ENCODE data around the gene SBSN. TPM values are rescaled to one million over a fixed set of nuclear protein-coding genes. Genes with fewer than 3 reads are reported as not detected.

The SBSN gene
- total RNA-seq, 1 experiment from 2014 or later, result not detected

DNA sequence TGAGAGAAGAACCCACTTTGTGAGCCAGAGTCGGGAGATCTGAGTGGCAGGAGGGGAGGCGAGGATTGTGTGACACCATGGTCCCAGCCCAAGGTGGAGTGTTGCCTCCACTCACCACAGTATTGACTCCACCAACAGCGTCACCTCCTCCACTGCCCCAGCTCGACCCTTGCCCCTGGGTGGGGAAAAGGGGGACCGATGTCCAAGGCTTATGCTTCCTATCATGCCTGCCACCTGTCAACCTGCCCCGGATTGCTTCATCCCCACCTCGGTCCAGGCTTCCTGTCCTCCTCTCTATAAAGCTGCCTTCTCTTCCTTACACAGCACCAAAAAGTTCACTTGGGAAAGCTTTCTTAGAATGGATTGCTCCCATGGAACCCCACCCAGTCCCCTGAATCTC lies 22.1 kb downstream of the SBSN start:
- CTCF ChIA-PET, result no interaction called here
- TF ChIP-seq, protein P1, sequence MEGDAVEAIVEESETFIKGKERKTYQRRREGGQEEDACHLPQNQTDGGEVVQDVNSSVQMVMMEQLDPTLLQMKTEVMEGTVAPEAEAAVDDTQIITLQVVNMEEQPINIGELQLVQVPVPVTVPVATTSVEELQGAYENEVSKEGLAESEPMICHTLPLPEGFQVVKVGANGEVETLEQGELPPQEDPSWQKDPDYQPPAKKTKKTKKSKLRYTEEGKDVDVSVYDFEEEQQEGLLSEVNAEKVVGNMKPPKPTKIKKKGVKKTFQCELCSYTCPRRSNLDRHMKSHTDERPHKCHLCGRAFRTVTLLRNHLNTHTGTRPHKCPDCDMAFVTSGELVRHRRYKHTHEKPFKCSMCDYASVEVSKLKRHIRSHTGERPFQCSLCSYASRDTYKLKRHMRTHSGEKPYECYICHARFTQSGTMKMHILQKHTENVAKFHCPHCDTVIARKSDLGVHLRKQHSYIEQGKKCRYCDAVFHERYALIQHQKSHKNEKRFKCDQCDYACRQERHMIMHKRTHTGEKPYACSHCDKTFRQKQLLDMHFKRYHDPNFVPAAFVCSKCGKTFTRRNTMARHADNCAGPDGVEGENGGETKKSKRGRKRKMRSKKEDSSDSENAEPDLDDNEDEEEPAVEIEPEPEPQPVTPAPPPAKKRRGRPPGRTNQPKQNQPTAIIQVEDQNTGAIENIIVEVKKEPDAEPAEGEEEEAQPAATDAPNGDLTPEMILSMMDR (IDR thresholded peaks at IDR 0.05; ENCODE audit: unreplicated experiment), result no peak
- Mint-ChIP-seq H3K9me3 (ENCODE audit: low read depth, unreplicated experiment) (no peaks in the 10 kb centered on the region), H3K27me3 (ENCODE audit: unreplicated experiment) (no peaks in the 10 kb centered on the region), H3K4me1 (ENCODE audit: low read depth, unreplicated experiment) (peaks cover 7% of the 10 kb centered on the region), H3K36me3 (ENCODE audit: insufficient read depth, unreplicated experiment) (peaks cover 72% of the 10 kb centered on the region), H3K27ac (ENCODE audit: unreplicated experiment) (no peak overlapping the region), H3K4me3 (ENCODE audit: low read depth, unreplicated experiment) (no peak overlapping the region)
- DNase-seq, result no peak
- BruUV-seq (replicated peaks), result no TSS peak
- intact Hi-C loops (cut with micrococcal nuclease; ENCODE audit: unreplicated experiment), result no loop called here

DNA sequence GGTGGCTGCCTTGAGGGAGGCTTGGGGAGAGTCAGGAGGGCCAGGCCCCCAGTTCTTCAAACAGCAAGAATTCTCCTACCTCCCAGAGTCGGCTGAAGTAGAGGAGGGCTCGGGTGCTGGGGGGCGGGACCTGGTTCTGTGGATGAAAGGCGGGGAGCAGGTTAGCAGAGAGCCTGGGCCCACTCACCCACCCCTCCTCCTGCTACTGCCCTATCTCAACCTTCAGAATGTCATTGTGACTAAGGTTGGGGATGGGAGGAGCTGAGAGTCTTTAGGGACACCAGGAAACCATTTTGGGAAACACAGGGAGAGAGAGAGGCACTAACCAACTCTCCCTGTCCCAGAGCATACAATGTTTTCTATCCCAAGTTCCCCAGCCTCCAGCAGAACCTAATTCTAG lies 25.4 kb downstream of the SBSN start:
- DNase-seq, result no peak
- BruUV-seq (replicated peaks), result no TSS peak
- no peak overlapping the region for H3K4me3 Mint-ChIP-seq (ENCODE audit: low read depth, unreplicated experiment)
- H3K4me1 Mint-ChIP-seq (ENCODE audit: low read depth, unreplicated experiment), result no peaks in the 10 kb centered on the region
- H3K27ac Mint-ChIP-seq (ENCODE audit: unreplicated experiment), result no peak overlapping the region
- peaks cover 69% of the 10 kb centered on the region for H3K36me3 Mint-ChIP-seq (ENCODE audit: insufficient read depth, unreplicated experiment)
- no peaks in the 10 kb centered on the region for H3K27me3 Mint-ChIP-seq (ENCODE audit: unreplicated experiment)
- TF ChIP-seq, protein P1 (IDR thresholded peaks at IDR 0.05; ENCODE audit: unreplicated experiment), result no peak
- CTCF ChIA-PET, result no interaction called here
- intact Hi-C loops (cut with micrococcal nuclease; ENCODE audit: unreplicated experiment), result no loop called here
- no peaks in the 10 kb centered on the region for H3K9me3 Mint-ChIP-seq (ENCODE audit: low read depth, unreplicated experiment)

DNA sequence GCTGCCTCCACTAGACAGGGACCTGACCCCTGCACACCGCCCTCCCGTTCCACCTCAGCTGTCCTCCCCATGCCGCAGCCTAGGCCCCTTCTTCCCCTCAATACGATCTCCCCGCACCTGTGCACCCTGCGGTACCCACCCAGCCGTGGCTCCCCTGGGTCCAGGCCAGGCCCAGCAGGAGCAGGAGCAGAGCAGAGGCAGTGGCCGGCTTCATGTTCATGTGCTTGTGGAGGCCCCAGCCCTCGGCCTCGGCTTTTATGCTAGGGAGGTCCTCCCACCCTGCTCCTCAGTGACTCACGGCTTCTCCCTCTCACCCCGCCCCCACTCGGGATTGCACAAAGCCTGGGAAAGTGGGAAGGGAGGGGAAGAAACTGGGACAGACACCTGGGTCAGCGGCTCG lies 26.4 kb downstream of the SBSN start:
- CTCF ChIA-PET, result no interaction called here
- no peaks in the 10 kb centered on the region for H3K27me3 Mint-ChIP-seq (ENCODE audit: unreplicated experiment)
- intact Hi-C loops (cut with micrococcal nuclease; ENCODE audit: unreplicated experiment), result no loop called here
- no peak for DNase-seq
- H3K9me3 Mint-ChIP-seq (ENCODE audit: low read depth, unreplicated experiment), result no peaks in the 10 kb centered on the region
- TF ChIP-seq, protein P1 (IDR thresholded peaks at IDR 0.05; ENCODE audit: unreplicated experiment), result no peak
- BruUV-seq (replicated peaks), result no TSS peak
- H3K4me3 Mint-ChIP-seq (ENCODE audit: low read depth, unreplicated experiment), result no peak overlapping the region
- no peaks in the 10 kb centered on the region for H3K4me1 Mint-ChIP-seq (ENCODE audit: low read depth, unreplicated experiment)
- H3K36me3 Mint-ChIP-seq (ENCODE audit: insufficient read depth, unreplicated experiment), result peaks cover 72% of the 10 kb centered on the region
- H3K27ac Mint-ChIP-seq (ENCODE audit: unreplicated experiment), result no peak overlapping the region

DNA sequence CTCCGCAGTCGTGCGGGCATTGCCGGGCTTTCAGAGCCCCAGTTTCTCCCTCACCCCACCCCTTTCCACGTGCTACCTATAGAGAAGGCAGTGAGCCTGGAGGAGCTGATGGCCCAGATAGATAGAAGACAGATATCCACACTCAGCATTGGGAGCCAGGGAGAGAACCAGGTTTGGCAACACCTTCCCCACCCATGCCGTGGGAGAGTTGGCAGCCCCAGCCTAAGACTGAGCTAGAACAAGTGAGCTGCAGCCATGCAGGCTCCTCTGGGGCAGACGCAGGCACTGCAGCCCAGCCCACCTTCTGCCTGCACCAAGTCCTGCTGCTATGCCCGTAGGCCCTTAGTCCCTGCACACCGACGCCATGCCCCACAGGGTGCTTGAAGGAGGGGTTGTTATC lies 27.5 kb downstream of the SBSN start:
- Mint-ChIP-seq H3K4me1 (ENCODE audit: low read depth, unreplicated experiment) (no peaks in the 10 kb centered on the region), H3K36me3 (ENCODE audit: insufficient read depth, unreplicated experiment) (peaks cover 61% of the 10 kb centered on the region), H3K9me3 (ENCODE audit: low read depth, unreplicated experiment) (no peaks in the 10 kb centered on the region), H3K4me3 (ENCODE audit: low read depth, unreplicated experiment) (no peak overlapping the region), H3K27me3 (ENCODE audit: unreplicated experiment) (no peaks in the 10 kb centered on the region), H3K27ac (ENCODE audit: unreplicated experiment) (no peak overlapping the region)
- TF ChIP-seq, protein P1 (IDR thresholded peaks at IDR 0.05; ENCODE audit: unreplicated experiment), result no peak
- BruUV-seq (replicated peaks), result no TSS peak
- DNase-seq, result no peak
- CTCF ChIA-PET, result no interaction called here
- intact Hi-C loops (cut with micrococcal nuclease; ENCODE audit: unreplicated experiment), result no loop called here

Measured in Calu3 (cell line).